GM21367 (cell line): Measurements from ENCODE around the gene ZNF837.
A peak's percentile ranks its signal among the peaks of the same experiment; 100 is the strongest.
"Not testable (repeated sequence)": the region's sequence is repeated elsewhere in the genome, so short reads cannot be mapped to it uniquely, and the experiment has no call there.

Experiments
- ATAC-seq: cut with Tn5 transposase; IDR thresholded peaks from one replicate; pipeline ENCODE4 v1.9.1; 2021; ENCODE audit not compliant: unreplicated experiment

ZNF837 gene

GRCh38 chr19:58351990-58352755 lies 28.7 kb downstream of the ZNF837 start:
- no peak for ATAC-seq

- no peak for ATAC-seq
Observed at GRCh38 chr19:58351558-58351878, 29.3 kb downstream of the ZNF837 start.

GRCh38 chr19:58350871-58351557 lies 29.8 kb downstream of the ZNF837 start:
- no peak for ATAC-seq

- ATAC-seq, result no peak
Observed at GRCh38 chr19:58350001-58350861, 30.6 kb downstream of the ZNF837 start.

GRCh38 chr19:58349590-58349989 lies 31.2 kb downstream of the ZNF837 start:
- no peak for ATAC-seq

- ATAC-seq, result not testable (repeated sequence)
Observed at GRCh38 chr19:58348080-58348479, 32.8 kb downstream of the ZNF837 start.

GRCh38 chr19:58346961-58347929 lies 33.6 kb downstream of the ZNF837 start:
- ATAC-seq, result peak; percentile 73

- no peak for ATAC-seq
Observed at GRCh38 chr19:58345558-58345957, 35.3 kb downstream of the ZNF837 start.

- ATAC-seq, result no peak
Observed at GRCh38 chr19:58338825-58339558, 41.8 kb downstream of the ZNF837 start.

- ATAC-seq, result no peak
Observed at GRCh38 chr19:58338336-58338735, 42.5 kb downstream of the ZNF837 start.

GRCh38 chr19:58336820-58337219 lies 44.0 kb downstream of the ZNF837 start:
- ATAC-seq, result no peak

GRCh38 chr19:58336216-58336615 lies 44.6 kb downstream of the ZNF837 start:
- ATAC-seq, result no peak

GRCh38 chr19:58335630-58336029 lies 45.2 kb downstream of the ZNF837 start:
- no peak for ATAC-seq

- ATAC-seq, result no peak
Observed at GRCh38 chr19:58334691-58335249, 46.1 kb downstream of the ZNF837 start.

- ATAC-seq, result no peak
Observed at GRCh38 chr19:58332697-58333096, 48.1 kb downstream of the ZNF837 start.

- no peak for ATAC-seq
Observed at GRCh38 chr19:58330458-58330857, 50.4 kb downstream of the ZNF837 start.

GRCh38 chr19:58328999-58329398 lies 51.8 kb downstream of the ZNF837 start:
- ATAC-seq, result no peak

- ATAC-seq, result peak; percentile 80
Observed at GRCh38 chr19:58326914-58327726, 53.7 kb downstream of the ZNF837 start, which contains the start of gene ZSCAN22. Gene ZSCAN22 (plus strand): TSS chr19:58326994. CDS start chr19:58334803, 7,809 bp downstream.

GRCh38 chr19:58326501-58326913 lies 54.3 kb downstream of the ZNF837 start:
- no peak for ATAC-seq
